CD4-positive, alpha-beta T cell treated with Interleukin-6 at 100 ng/mL for 8 hours (primary cell): ENCODE measurements around the gene MAN2B2.
"Not testable (repeated sequence)": the region's sequence is repeated elsewhere in the genome, so short reads cannot be mapped to it uniquely, and the experiment has no call there.

Experiments
- DNase-seq: peaks from one replicate; pipeline ENCODE4 v3.0.0-alpha.2; 2020; ENCODE audit warnings: mixed read lengths, low spot score

Gene MAN2B2

GRCh38 chr4:6617246-6617645 is 42.3 kb downstream of the MAN2B2 start:
- no peak for DNase-seq

- DNase-seq = no peak
Measured at GRCh38 chr4:6618386-6619115, 43.6 kb downstream of the MAN2B2 start.

GRCh38 chr4:6619116-6619465 is 44.1 kb downstream of the MAN2B2 start:
- no peak for DNase-seq

GRCh38 chr4:6619466-6620255 is 44.7 kb downstream of the MAN2B2 start:
- no peak for DNase-seq

- no peak for DNase-seq
Measured at GRCh38 chr4:6620296-6620695, 45.3 kb downstream of the MAN2B2 start.

GRCh38 chr4:6620891-6621555 is 46.0 kb downstream of the MAN2B2 start:
- no peak for DNase-seq

- DNase-seq = no peak
Measured at GRCh38 chr4:6621556-6621927, 46.6 kb downstream of the MAN2B2 start.

- DNase-seq = no peak
Measured at GRCh38 chr4:6622744-6623143, 47.8 kb downstream of the MAN2B2 start.

GRCh38 chr4:6625256-6625655 is 50.3 kb downstream of the MAN2B2 start:
- DNase-seq = no peak

GRCh38 chr4:6626066-6626465 is 51.1 kb downstream of the MAN2B2 start:
- DNase-seq = no peak

GRCh38 chr4:6627832-6628231 is 52.8 kb downstream of the MAN2B2 start:
- DNase-seq = no peak

- DNase-seq = not testable (repeated sequence)
Measured at GRCh38 chr4:6628484-6628883, 53.5 kb downstream of the MAN2B2 start.

- DNase-seq = no peak
Measured at GRCh38 chr4:6632125-6632524, 57.1 kb downstream of the MAN2B2 start.

- no peak for DNase-seq
Measured at GRCh38 chr4:6633091-6633906, 58.3 kb downstream of the MAN2B2 start.

- no peak for DNase-seq
Measured at GRCh38 chr4:6634746-6635145, 59.8 kb downstream of the MAN2B2 start.

GRCh38 chr4:6639137-6639680 is 64.2 kb downstream of the MAN2B2 start:
- no peak for DNase-seq

- DNase-seq = peak; percentile 92
Measured at GRCh38 chr4:6640292-6641163, 65.5 kb downstream of the MAN2B2 start, which contains the start of gene MRFAP1. TSS of gene MRFAP1 (plus strand) at chr4:6640685. CDS start at chr4:6640863, 178 bp downstream.

- DNase-seq = peak; percentile 38
Measured at GRCh38 chr4:6641164-6641970, 66.4 kb downstream of the MAN2B2 start.

GRCh38 chr4:6641971-6642320 is 67.0 kb downstream of the MAN2B2 start:
- DNase-seq = no peak
